Brain microvascular endothelial cell (primary cell): ENCODE data around the gene DTNB.
A peak's percentile ranks its signal among the peaks of the same experiment; 100 is the strongest.

Source experiments
- DNase-seq: peaks from one replicate; pipeline ENCODE4 v3.0.0-alpha.2; 2020
- H3K27ac ChIP-seq: fragments of 250-450 bp; sonication (Bioruptor Pico); 2 replicates; pipeline ENCODE4 v1.5.1; 2020; ENCODE audit warnings: mild to moderate bottlenecking, moderate library complexity
- H3K27me3 ChIP-seq: fragments of 250-450 bp; sonication (Bioruptor Pico); replicated peaks from 2 replicates; pipeline ENCODE4 v1.5.1; 2020; ENCODE audit warnings: mild to moderate bottlenecking
- H3K36me3 ChIP-seq: fragments of 250-450 bp; sonication (Bioruptor Pico); replicated peaks from 2 replicates; pipeline ENCODE4 v1.5.1; 2020; ENCODE audit warnings: mild to moderate bottlenecking
- H3K4me3 ChIP-seq: 2 replicates; pipeline ENCODE4 v1.5.1; 2011; ENCODE audit warnings: low read depth, mild to moderate bottlenecking, control low read depth, low read length, moderate library complexity
- in situ Hi-C: cut with HindIII; loops from 2 replicates; pipeline ENCODE4 v1.10.0; 2017; ENCODE audit warnings: low sequenced_read_pairs, low pct_ligation_motif_present
- TF ChIP-seq, protein P1 (sequence below): IDR thresholded peaks from 2 replicates; pipeline ENCODE4 v1.5.1; 2011; ENCODE audit warnings: low read depth, mild to moderate bottlenecking, moderate library complexity, low read length, control low read depth, inconsistent platforms; ENCODE audit errors: missing control alignments

The DTNB gene

DNA sequence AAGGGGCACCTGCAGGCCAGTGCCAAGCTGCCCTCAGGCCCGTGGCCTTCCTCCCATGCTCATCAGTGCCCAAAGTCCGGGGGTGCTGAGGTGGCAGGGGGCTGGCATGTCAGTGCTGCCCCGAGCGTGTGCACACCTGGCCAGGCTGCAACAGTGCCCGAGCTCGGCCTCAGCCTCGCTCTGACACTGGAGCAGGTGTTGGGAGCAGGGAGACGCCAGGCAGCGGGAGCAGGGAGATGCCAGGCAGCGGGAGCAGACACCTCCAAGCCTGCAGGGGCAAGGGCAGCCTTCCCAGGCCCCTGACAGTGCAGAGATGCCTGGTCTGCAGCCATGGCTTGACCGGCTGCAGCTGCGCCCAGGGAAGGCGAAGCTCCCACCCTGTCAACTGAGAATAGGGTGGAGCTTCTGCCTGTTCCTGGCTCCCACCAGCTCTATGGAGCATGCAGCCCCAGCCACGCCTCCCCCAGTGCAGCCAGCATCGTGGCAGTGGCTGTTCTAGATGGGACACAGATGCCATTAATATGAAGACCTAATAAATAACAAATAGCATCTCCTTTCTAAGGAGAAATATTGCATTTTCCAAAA is 82.4 kb downstream of the DTNB start:
- H3K27ac ChIP-seq: no peak overlapping the region
- no peaks in the 10 kb centered on the region for H3K36me3 ChIP-seq
- no peak overlapping the region for H3K4me3 ChIP-seq
- in situ Hi-C loops: no loop called here
- no peaks in the 10 kb centered on the region for H3K27me3 ChIP-seq
- no peak for DNase-seq
- TF ChIP-seq, protein P1, sequence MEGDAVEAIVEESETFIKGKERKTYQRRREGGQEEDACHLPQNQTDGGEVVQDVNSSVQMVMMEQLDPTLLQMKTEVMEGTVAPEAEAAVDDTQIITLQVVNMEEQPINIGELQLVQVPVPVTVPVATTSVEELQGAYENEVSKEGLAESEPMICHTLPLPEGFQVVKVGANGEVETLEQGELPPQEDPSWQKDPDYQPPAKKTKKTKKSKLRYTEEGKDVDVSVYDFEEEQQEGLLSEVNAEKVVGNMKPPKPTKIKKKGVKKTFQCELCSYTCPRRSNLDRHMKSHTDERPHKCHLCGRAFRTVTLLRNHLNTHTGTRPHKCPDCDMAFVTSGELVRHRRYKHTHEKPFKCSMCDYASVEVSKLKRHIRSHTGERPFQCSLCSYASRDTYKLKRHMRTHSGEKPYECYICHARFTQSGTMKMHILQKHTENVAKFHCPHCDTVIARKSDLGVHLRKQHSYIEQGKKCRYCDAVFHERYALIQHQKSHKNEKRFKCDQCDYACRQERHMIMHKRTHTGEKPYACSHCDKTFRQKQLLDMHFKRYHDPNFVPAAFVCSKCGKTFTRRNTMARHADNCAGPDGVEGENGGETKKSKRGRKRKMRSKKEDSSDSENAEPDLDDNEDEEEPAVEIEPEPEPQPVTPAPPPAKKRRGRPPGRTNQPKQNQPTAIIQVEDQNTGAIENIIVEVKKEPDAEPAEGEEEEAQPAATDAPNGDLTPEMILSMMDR: no peak

DNA sequence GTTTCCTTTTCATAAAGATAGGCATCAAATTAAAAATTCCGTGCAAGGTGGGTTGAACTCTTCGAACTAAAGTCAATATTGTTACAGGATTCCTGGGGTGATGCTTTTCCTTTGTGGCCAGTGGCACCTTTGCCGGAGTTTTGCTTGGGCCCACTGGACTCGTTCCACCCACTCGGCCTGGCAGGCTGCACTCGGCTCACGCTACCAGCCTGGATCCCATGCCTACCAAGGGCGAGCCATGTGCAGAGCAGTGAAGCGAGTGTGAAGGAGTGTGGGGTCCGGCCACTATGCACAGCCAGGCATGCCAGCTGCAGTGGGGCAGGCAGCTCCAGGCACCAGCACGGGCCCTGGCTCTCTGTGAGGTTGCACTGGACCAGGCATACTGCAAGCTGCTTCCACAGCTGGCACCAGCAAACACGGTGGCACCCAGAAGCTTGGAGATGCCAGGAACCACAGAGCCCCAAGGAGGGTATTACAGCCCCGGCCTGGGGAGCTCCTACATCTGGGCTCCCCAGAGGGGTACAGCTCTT is 83.6 kb downstream of the DTNB start:
- no peak for DNase-seq
- Histone ChIP-seq H3K36me3 (no peaks in the 10 kb centered on the region), H3K27me3 (no peaks in the 10 kb centered on the region), H3K27ac (no peak overlapping the region), H3K4me3 (no peak overlapping the region)
- in situ Hi-C loops: no loop called here
- TF ChIP-seq, protein P1: no peak

DNA sequence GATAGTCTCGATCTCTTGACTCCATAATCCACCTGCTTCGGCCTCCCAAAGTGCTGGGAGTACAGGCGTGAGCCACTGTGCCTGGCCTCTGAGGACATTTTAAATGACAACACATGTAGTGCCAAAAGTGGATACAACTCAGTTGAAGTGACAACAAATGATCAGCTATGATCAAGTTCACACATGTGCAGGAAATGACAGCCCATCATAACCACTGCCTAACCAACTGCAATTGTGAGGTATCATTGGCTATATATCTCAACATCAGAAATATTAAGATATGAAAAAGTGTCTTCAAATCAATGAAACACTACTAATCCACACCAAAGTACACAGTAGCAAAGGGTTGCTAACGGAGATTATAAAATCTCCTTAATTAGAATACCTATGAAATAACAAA is 84.8 kb downstream of the DTNB start:
- no peaks in the 10 kb centered on the region for H3K36me3 ChIP-seq

DNA sequence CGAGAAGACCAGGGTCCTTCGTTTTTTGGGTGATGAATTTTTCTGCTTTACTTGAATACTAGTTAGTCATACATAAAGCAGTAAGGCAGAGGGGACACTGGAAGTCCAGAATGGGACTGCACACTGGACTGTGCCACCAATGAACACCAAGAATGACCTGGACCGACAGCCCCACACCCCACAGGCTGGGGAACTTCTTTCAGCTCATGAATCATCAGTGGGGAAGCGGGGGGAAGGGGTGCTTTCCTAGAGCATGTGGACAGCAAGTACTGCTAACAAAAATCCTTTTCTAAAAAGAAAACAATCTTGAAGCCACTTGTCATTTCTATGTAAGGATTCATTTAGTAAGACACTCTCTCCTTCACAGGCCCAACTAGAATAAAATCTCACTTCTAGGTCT is 86.0 kb downstream of the DTNB start:
- Histone ChIP-seq H3K27ac (no peak overlapping the region), H3K4me3 (no peak overlapping the region), H3K36me3 (no peaks in the 10 kb centered on the region), H3K27me3 (no peaks in the 10 kb centered on the region)
- TF ChIP-seq, protein P1: no peak
- in situ Hi-C loops: no loop called here
- peak; percentile 79 for DNase-seq

More for the DNA sequence above, 84.8 kb downstream of the DTNB start:
- no peak overlapping the region for H3K27ac ChIP-seq
- DNase-seq: no peak
- in situ Hi-C loops: no loop called here
- no peaks in the 10 kb centered on the region for H3K27me3 ChIP-seq
- TF ChIP-seq, protein P1: no peak
- no peak overlapping the region for H3K4me3 ChIP-seq

DNA sequence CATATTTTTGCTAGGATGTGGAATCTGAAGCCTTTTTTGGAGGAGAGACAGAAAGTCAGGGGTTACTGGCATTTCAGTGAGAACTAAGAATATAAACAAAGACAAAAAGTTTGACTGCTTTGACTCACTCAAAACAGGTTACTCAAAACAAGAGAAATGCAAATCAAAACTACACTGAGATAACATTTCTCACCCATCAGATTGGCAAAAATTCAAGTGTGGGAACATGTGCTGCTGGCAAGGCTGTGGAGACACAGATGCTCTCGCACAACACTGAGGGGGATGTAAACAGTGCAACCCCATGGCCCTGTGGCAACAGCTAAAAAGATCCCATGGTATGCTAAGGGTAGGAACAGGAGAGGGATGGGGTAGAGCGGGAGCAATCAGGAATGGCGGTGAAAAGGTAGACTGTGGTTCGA is 86.6 kb downstream of the DTNB start:
- no peaks in the 10 kb centered on the region for H3K36me3 ChIP-seq
- DNase-seq: no peak
- no peak overlapping the region for H3K27ac ChIP-seq
- no peak overlapping the region for H3K4me3 ChIP-seq
- TF ChIP-seq, protein P1: no peak
- H3K27me3 ChIP-seq: no peaks in the 10 kb centered on the region
- in situ Hi-C loops: no loop called here

DNA sequence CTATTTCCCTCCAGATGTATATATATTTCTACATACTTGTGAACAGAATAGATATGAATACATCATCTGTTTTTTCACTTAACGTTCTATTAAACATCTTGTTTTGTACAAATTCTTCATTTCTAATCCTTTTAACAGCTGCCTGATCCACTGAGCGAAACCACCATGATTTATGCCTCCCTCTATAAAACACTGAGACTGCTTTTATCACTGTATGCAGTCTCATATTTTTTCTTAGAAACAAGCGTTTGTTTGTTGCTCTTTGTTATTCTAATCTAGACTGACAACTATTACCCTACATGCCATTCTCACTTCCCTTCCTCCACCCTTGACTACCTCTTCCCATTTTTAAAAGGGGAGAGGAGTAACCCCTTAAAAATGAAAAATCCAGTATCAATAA is 88.2 kb downstream of the DTNB start:
- H3K27me3 ChIP-seq: no peaks in the 10 kb centered on the region
- no peak overlapping the region for H3K27ac ChIP-seq
- no peak overlapping the region for H3K4me3 ChIP-seq
- DNase-seq: no peak
- no peaks in the 10 kb centered on the region for H3K36me3 ChIP-seq
- TF ChIP-seq, protein P1: no peak
- in situ Hi-C loops: no loop called here
